GM19193 (cell line): ENCODE data around the gene PACS2.

Experiments used
- POLR2A ChIP-seq: IDR thresholded peaks from 4 replicates; pipeline ENCODE4 v1.6.1; 2011; ENCODE audit not compliant: insufficient read depth, insufficient read length; ENCODE audit errors: extremely low read depth

Gene PACS2

GRCh38 chr14:105398726-105399465, 84.3 kb downstream of the PACS2 start:
- no peak for TF ChIP-seq POLR2A

GRCh38 chr14:105399466-105399775, 84.9 kb downstream of the PACS2 start:
- TF ChIP-seq POLR2A: no peak

- no peak for TF ChIP-seq POLR2A
Observed at GRCh38 chr14:105400016-105400415, 85.5 kb downstream of the PACS2 start.

GRCh38 chr14:105401699-105402098, 87.2 kb downstream of the PACS2 start:
- TF ChIP-seq POLR2A: no peak

- TF ChIP-seq POLR2A: no peak
Observed at GRCh38 chr14:105408592-105408991, 94.0 kb downstream of the PACS2 start.

GRCh38 chr14:105409364-105409763, 94.8 kb downstream of the PACS2 start:
- no peak for TF ChIP-seq POLR2A

GRCh38 chr14:105410642-105411016, 96.1 kb downstream of the PACS2 start:
- no peak for TF ChIP-seq POLR2A

GRCh38 chr14:105411017-105411941, 96.7 kb downstream of the PACS2 start:
- no peak for TF ChIP-seq POLR2A

- TF ChIP-seq POLR2A: no peak
Observed at GRCh38 chr14:105411985-105412770, 97.6 kb downstream of the PACS2 start.

GRCh38 chr14:105412771-105413543, 98.4 kb downstream of the PACS2 start:
- TF ChIP-seq POLR2A: no peak

GRCh38 chr14:105413544-105413886, 99.0 kb downstream of the PACS2 start:
- no peak for TF ChIP-seq POLR2A

GRCh38 chr14:105414456-105415371, 100.2 kb downstream of the PACS2 start:
- no peak for TF ChIP-seq POLR2A
